GM23338 (cell line): ENCODE results near the gene BRD3. TPM values are rescaled to one million over a fixed set of nuclear protein-coding genes. Genes with fewer than 3 reads are reported as not detected.

Source experiments
- ATAC-seq: fragments of 200-7000 bp; cut with Tn5 transposase; 3 replicates; pipeline ENCODE4 v1.9.1; 2020
- DNase-seq: peaks from one replicate; pipeline ENCODE4 v3.0.0-alpha.2; 2015; ENCODE audit warnings: low spot score
- H2AFZ ChIP-seq: fragments of 200-600 bp; sonication (generic); 2 replicates; pipeline ENCODE4 v1.8.0; 2016; ENCODE audit warnings: antibody characterized with exemption, mild to moderate bottlenecking, moderate library complexity
- H3F3A ChIP-seq: fragments of 200-600 bp; sonication (generic); replicated peaks from 2 replicates; pipeline ENCODE4 v1.8.0; 2017; ENCODE audit warnings: antibody characterized with exemption, mixed run types, low read depth
- H3K27ac ChIP-seq: fragments of 200-600 bp; sonication (generic); 2 replicates; pipeline ENCODE4 v1.6.1; 2016; ENCODE audit warnings: low read depth
- H3K27me3 ChIP-seq: fragments of 200-600 bp; sonication (generic); 2 replicates; pipeline ENCODE4 v1.8.0; 2016; ENCODE audit warnings: mild to moderate bottlenecking, mixed run types, moderate library complexity; ENCODE audit not compliant: insufficient read depth
- H3K36me3 ChIP-seq: fragments of 200-600 bp; sonication (generic); 2 replicates; pipeline ENCODE4 v1.8.0; 2016; ENCODE audit warnings: mild to moderate bottlenecking; ENCODE audit not compliant: insufficient read depth
- H3K4me1 ChIP-seq: fragments of 200-600 bp; sonication (generic); 2 replicates; pipeline ENCODE4 v1.8.0; 2016; ENCODE audit warnings: mild to moderate bottlenecking, moderate library complexity; ENCODE audit not compliant: insufficient read depth
- H3K4me2 ChIP-seq: fragments of 200-600 bp; sonication (generic); 2 replicates; pipeline ENCODE4 v1.7.1; 2017; ENCODE audit warnings: mixed run types
- H3K4me3 ChIP-seq: fragments of 200-600 bp; sonication (generic); 2 replicates; pipeline ENCODE4 v1.6.1; 2016; ENCODE audit warnings: mixed run types
- H3K79me2 ChIP-seq: fragments of 200-600 bp; sonication (generic); replicated peaks from 2 replicates; pipeline ENCODE4 v1.8.0; 2017; ENCODE audit warnings: mild to moderate bottlenecking; ENCODE audit not compliant: insufficient read depth
- H3K9me2 ChIP-seq: fragments of 200-600 bp; sonication (generic); 2 replicates; pipeline ENCODE4 v1.8.0; 2017; ENCODE audit not compliant: insufficient read depth
- H4K20me1 ChIP-seq: fragments of 200-600 bp; sonication (generic); replicated peaks from 2 replicates; pipeline ENCODE4 v1.8.0; 2017; ENCODE audit warnings: mild to moderate bottlenecking; ENCODE audit not compliant: insufficient read depth
- H3K27ac Mint-ChIP-seq: 2 replicates; pipeline ENCODE4 v1.8.0; 2020; ENCODE audit warnings: inconsistent platforms, mild to moderate bottlenecking, moderate library complexity, mixed read lengths
- H3K27me3 Mint-ChIP-seq: 3 replicates; pipeline ENCODE4 v1.8.0; 2022; ENCODE audit warnings: low read depth, mild to moderate bottlenecking, moderate library complexity, mixed read lengths, inconsistent platforms; ENCODE audit not compliant: insufficient read depth, poor library complexity
- H3K36me3 Mint-ChIP-seq: 3 replicates; pipeline ENCODE4 v1.8.0; 2021; ENCODE audit warnings: low read depth, mild to moderate bottlenecking, inconsistent platforms, moderate library complexity, mixed read lengths
- H3K4me1 Mint-ChIP-seq: 3 replicates; pipeline ENCODE4 v1.8.0; 2020; ENCODE audit warnings: mild to moderate bottlenecking, inconsistent platforms, mixed read lengths
- H3K4me3 Mint-ChIP-seq: 3 replicates; pipeline ENCODE4 v1.8.0; 2021; ENCODE audit warnings: moderate library complexity, mild to moderate bottlenecking, inconsistent platforms, mixed read lengths
- H3K9me3 Mint-ChIP-seq: 3 replicates; pipeline ENCODE4 v1.8.0; 2020; ENCODE audit warnings: moderate library complexity, mild to moderate bottlenecking, inconsistent platforms, mixed read lengths
- STAT1 ChIP-seq: IDR thresholded peaks from one replicate; pipeline ENCODE4 v1.6.1; 2016; ENCODE audit warnings: antibody characterized with exemption; ENCODE audit not compliant: unreplicated experiment
- ZNF114 ChIP-seq: fragments of 250-450 bp; sonication (Bioruptor Pico); IDR thresholded peaks from 2 replicates; pipeline ENCODE4 v1.5.0; 2020; ENCODE audit warnings: mild to moderate bottlenecking, moderate library complexity
- ZNF462 ChIP-seq: fragments of 250-450 bp; sonication (Bioruptor Pico); IDR thresholded peaks from 2 replicates; pipeline ENCODE4 v1.5.0; 2020; ENCODE audit warnings: mild to moderate bottlenecking, moderate library complexity
- polyA plus RNA-seq: library from polyadenylated mRNA; unstranded; fragments of >200 nt; fragmentation: Nextera tagmentation; extraction: Ambion mirVana; gene quantifications from 2 replicates; pipeline ENCODE4 v1.2.1, GENCODE V29; 2016
- total RNA-seq: library from RNA; depleted of rRNA; stranded (reverse); fragments of >200 nt; shearing (Covaris generic); gene quantifications from 2 replicates; pipeline ENCODE4 v1.2.3, GENCODE V29; 2014
- TF ChIP-seq, protein P1 (sequence below): IDR thresholded peaks from one replicate; pipeline ENCODE4 v1.6.1; 2018; ENCODE audit warnings: antibody characterized with exemption; ENCODE audit not compliant: unreplicated experiment

Gene BRD3
- total and polyA plus RNA-seq, 2 experiments from 2014 or later, result 46.0 to 88.0 TPM

GRCh38 chr9:134059188-134059641 lies 8.6 kb downstream of the BRD3 start:
- H3K4me1 Mint-ChIP-seq, result peaks cover 42% of the 10 kb centered on the region
- Histone ChIP-seq H3F3A (no peaks in the 10 kb centered on the region), H3K27me3 (no peaks in the 10 kb centered on the region), H3K9me2 (no peaks in the 10 kb centered on the region), H3K27ac (no peak overlapping the region), H2AFZ (no peak overlapping the region), H4K20me1 (peaks cover 37% of the 10 kb centered on the region), H3K4me3 (no peak overlapping the region), H3K36me3 (no peaks in the 10 kb centered on the region), H3K79me2 (peaks cover 100% of the 10 kb centered on the region), H3K4me2 (no peak overlapping the region), H3K4me1 (peaks cover 6% of the 10 kb centered on the region)
- H3K27ac Mint-ChIP-seq, result no peak overlapping the region
- H3K27me3 Mint-ChIP-seq, result peaks cover 11% of the 10 kb centered on the region
- TF ChIP-seq ZNF114 (CRISPR knock-in tag), result no peak
- TF ChIP-seq STAT1, result no peak
- TF ChIP-seq, protein P1, sequence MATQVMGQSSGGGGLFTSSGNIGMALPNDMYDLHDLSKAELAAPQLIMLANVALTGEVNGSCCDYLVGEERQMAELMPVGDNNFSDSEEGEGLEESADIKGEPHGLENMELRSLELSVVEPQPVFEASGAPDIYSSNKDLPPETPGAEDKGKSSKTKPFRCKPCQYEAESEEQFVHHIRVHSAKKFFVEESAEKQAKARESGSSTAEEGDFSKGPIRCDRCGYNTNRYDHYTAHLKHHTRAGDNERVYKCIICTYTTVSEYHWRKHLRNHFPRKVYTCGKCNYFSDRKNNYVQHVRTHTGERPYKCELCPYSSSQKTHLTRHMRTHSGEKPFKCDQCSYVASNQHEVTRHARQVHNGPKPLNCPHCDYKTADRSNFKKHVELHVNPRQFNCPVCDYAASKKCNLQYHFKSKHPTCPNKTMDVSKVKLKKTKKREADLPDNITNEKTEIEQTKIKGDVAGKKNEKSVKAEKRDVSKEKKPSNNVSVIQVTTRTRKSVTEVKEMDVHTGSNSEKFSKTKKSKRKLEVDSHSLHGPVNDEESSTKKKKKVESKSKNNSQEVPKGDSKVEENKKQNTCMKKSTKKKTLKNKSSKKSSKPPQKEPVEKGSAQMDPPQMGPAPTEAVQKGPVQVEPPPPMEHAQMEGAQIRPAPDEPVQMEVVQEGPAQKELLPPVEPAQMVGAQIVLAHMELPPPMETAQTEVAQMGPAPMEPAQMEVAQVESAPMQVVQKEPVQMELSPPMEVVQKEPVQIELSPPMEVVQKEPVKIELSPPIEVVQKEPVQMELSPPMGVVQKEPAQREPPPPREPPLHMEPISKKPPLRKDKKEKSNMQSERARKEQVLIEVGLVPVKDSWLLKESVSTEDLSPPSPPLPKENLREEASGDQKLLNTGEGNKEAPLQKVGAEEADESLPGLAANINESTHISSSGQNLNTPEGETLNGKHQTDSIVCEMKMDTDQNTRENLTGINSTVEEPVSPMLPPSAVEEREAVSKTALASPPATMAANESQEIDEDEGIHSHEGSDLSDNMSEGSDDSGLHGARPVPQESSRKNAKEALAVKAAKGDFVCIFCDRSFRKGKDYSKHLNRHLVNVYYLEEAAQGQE, result no peak
- no peak for TF ChIP-seq ZNF462 (CRISPR knock-in tag)
- DNase-seq (no peak), ATAC-seq (no peak)
- peaks cover 7% of the 10 kb centered on the region for H3K36me3 Mint-ChIP-seq
- H3K4me3 Mint-ChIP-seq, result no peak overlapping the region
- H3K9me3 Mint-ChIP-seq, result no peaks in the 10 kb centered on the region
